ENCODE measurements around the gene TNC. TPM values are rescaled to one million over a fixed set of nuclear protein-coding genes. Genes with fewer than 3 reads are reported as not detected.

The TNC gene
- total and polyA plus RNA-seq, 10 of the 15 experiments (the other 5 are each of a cell fraction or from before 2014, with no cell fraction given) = 0.05 to 4.2 (median 0.14) TPM

DNA sequence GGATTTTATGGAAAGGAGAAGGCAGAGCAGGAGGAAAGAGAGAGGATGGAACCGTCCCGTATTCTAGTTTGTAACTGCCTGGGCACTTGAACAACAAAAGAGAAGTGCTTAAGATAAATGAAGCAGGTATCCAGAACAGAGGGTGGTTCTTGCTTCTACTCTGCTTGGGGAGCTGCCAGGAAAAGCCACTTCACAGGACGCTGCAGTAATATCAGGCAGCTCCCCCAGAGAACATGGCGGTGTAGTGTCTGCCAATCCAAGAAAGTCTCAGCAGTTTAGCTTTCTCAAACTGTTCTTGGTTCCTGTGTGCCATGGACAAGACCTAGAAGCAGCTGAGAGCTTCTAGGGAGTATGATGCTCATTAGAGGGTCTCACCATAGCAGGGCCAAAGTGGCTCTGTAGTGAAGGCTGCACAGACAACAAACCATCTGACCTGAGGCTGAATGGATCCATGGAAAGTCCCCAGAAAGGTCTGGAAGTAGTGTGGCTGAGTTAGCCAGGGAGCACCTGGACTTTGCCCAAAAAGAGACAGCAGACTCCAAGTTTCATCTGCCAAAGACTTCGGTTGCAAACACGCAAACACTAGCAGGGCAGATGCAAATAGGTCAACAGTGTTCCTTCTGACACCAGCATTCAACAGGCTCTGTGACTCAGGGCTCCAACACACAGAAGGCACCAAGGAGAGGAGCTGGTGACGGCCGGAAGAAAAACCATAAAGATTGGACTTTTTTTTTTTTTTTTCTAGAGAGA lies 115.4 kb downstream of the TNC start (continued):
- TF ChIP-seq, protein P1, sequence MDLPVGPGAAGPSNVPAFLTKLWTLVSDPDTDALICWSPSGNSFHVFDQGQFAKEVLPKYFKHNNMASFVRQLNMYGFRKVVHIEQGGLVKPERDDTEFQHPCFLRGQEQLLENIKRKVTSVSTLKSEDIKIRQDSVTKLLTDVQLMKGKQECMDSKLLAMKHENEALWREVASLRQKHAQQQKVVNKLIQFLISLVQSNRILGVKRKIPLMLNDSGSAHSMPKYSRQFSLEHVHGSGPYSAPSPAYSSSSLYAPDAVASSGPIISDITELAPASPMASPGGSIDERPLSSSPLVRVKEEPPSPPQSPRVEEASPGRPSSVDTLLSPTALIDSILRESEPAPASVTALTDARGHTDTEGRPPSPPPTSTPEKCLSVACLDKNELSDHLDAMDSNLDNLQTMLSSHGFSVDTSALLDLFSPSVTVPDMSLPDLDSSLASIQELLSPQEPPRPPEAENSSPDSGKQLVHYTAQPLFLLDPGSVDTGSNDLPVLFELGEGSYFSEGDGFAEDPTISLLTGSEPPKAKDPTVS (IDR thresholded peaks at IDR 0.05; ENCODE audit: low read depth, low read length) = no peak
- TF ChIP-seq NFXL1 (IDR thresholded peaks at IDR 0.05; ENCODE audit: borderline replicate concordance) = no peak
- no peak for TF ChIP-seq POLR2A (IDR thresholded peaks at IDR 0.05; ENCODE audit: low read depth, low read length)
- TF ChIP-seq SUPT20H (IDR thresholded peaks at IDR 0.05; ENCODE audit: borderline replicate concordance, control insufficient read depth, low read depth, low read length) = no peak
- TF ChIP-seq RBBP5 (conservative IDR thresholded peaks at IDR 0.05) = no peak
- TF ChIP-seq MXI1 (IDR thresholded peaks at IDR 0.05; ENCODE audit: low read depth, low read length) = no peak
- TF ChIP-seq, protein P2, sequence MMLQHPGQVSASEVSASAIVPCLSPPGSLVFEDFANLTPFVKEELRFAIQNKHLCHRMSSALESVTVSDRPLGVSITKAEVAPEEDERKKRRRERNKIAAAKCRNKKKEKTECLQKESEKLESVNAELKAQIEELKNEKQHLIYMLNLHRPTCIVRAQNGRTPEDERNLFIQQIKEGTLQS (IDR thresholded peaks at IDR 0.05; ENCODE audit: borderline replicate concordance, extremely low read depth, low read depth, low read length) = no peak
- no peak for TF ChIP-seq NFYB (IDR thresholded peaks at IDR 0.05; ENCODE audit: insufficient read depth, low read depth, low read length)
- TF ChIP-seq, protein P3, sequence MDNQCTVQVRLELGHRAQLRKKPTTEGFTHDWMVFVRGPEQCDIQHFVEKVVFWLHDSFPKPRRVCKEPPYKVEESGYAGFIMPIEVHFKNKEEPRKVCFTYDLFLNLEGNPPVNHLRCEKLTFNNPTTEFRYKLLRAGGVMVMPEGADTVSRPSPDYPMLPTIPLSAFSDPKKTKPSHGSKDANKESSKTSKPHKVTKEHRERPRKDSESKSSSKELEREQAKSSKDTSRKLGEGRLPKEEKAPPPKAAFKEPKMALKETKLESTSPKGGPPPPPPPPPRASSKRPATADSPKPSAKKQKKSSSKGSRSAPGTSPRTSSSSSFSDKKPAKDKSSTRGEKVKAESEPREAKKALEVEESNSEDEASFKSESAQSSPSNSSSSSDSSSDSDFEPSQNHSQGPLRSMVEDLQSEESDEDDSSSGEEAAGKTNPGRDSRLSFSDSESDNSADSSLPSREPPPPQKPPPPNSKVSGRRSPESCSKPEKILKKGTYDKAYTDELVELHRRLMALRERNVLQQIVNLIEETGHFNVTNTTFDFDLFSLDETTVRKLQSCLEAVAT (IDR thresholded peaks at IDR 0.05) = no peak
- TF ChIP-seq FOXM1 (IDR thresholded peaks at IDR 0.05; ENCODE audit: low read depth, low read length) = no peak
- TF ChIP-seq RFX5 (IDR thresholded peaks at IDR 0.05; ENCODE audit: low read depth, low read length) = no peak
